SKM-1 (cell line): ENCODE measurements around the gene SYT8.

Source experiments
- DNase-seq: peaks from one replicate; lab custom pipeline; 2025; ENCODE audit not compliant: unreplicated experiment; lab: John Stamatoyannopoulos, UW

Gene SYT8

GRCh38 chr11:1844221-1845094, 9.7 kb downstream of the SYT8 start:
- no peak for DNase-seq

GRCh38 chr11:1845095-1845429, 10.3 kb downstream of the SYT8 start:
- no peak for DNase-seq

- no peak for DNase-seq
Observed at GRCh38 chr11:1845561-1846452, 11.0 kb downstream of the SYT8 start.

GRCh38 chr11:1846453-1846932, 11.7 kb downstream of the SYT8 start:
- no peak for DNase-seq

- DNase-seq = no peak
Observed at GRCh38 chr11:1847006-1847735, 12.4 kb downstream of the SYT8 start.

- no peak for DNase-seq
Observed at GRCh38 chr11:1847926-1848639, 13.3 kb downstream of the SYT8 start.

GRCh38 chr11:1848640-1849430, 14.0 kb downstream of the SYT8 start:
- no peak for DNase-seq

- DNase-seq = no peak
Observed at GRCh38 chr11:1851468-1852180, 16.8 kb downstream of the SYT8 start.

- DNase-seq = no peak
Observed at GRCh38 chr11:1852271-1852876, 17.6 kb downstream of the SYT8 start.

GRCh38 chr11:1852877-1853276, 18.1 kb downstream of the SYT8 start, which contains the start of gene LSP1:
Gene LSP1, plus strand, starts transcription at chr11:1853084. Its CDS starts 61 bp downstream, at chr11:1853145.
- DNase-seq = peak; percentile 81

GRCh38 chr11:1853376-1854131, 18.8 kb downstream of the SYT8 start:
- no peak for DNase-seq

GRCh38 chr11:1854132-1854948, 19.6 kb downstream of the SYT8 start:
- no peak for DNase-seq

- DNase-seq = no peak
Observed at GRCh38 chr11:1854949-1855885, 20.4 kb downstream of the SYT8 start.

- no peak for DNase-seq
Observed at GRCh38 chr11:1855886-1856265, 21.1 kb downstream of the SYT8 start.

- DNase-seq = no peak
Observed at GRCh38 chr11:1856306-1857005, 21.7 kb downstream of the SYT8 start.
